GM18511 (cell line): ENCODE measurements around the gene RNF212B.

Experiments used
- ATAC-seq: cut with Tn5 transposase; IDR thresholded peaks from one replicate; pipeline ENCODE4 v1.9.1; 2021; ENCODE audit warnings: mild to moderate bottlenecking, moderate library complexity; ENCODE audit not compliant: unreplicated experiment

RNF212B gene

DNA sequence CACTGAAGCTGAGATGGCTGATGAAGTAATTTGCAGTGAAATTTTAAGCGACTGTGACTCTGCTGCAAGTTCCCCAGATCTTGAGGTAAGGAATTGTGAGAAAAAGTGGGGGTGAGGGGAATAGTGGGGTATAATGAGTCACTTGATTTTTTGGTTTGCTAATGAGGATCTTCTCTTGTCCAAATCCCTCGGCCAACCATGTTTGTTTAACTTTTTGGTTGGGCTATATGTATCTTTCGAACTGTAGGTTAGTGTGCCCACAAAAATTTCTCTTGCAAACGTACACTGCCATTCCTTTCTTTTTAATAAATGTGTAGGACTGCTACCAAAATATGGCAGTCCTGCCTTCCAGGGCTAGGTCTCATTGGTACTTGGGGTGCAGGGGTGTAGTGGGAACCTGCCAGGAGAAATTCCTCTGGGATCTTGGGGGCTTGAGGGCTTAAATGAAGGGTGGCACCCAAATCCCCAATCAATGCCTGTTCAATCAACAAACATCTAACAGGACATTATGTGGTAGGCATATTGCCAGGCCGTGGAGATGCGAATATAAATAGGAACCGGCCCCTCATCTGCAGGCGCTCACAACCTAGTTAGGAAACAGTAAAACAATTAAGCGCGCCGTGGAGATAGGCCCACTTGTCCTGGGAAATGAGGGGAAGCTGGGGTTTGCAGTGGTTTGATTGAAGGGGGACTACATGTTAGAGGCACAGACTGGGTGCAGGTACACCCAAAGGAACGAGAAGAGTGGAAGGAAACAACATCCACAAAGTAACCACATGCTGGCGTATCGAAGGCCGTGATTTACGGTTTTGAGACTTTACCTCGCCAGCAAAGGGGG is 82.2 kb downstream of the RNF212B start:
- ATAC-seq, result no peak

GRCh38 chr14:23320584-23321571 is 83.1 kb downstream of the RNF212B start, which contains the start of gene PABPN1:
Gene PABPN1, plus strand, starts transcription at chr14:23321457. Its CDS starts 13 bp downstream, at chr14:23321470.
- peak; percentile 88 for ATAC-seq

DNA sequence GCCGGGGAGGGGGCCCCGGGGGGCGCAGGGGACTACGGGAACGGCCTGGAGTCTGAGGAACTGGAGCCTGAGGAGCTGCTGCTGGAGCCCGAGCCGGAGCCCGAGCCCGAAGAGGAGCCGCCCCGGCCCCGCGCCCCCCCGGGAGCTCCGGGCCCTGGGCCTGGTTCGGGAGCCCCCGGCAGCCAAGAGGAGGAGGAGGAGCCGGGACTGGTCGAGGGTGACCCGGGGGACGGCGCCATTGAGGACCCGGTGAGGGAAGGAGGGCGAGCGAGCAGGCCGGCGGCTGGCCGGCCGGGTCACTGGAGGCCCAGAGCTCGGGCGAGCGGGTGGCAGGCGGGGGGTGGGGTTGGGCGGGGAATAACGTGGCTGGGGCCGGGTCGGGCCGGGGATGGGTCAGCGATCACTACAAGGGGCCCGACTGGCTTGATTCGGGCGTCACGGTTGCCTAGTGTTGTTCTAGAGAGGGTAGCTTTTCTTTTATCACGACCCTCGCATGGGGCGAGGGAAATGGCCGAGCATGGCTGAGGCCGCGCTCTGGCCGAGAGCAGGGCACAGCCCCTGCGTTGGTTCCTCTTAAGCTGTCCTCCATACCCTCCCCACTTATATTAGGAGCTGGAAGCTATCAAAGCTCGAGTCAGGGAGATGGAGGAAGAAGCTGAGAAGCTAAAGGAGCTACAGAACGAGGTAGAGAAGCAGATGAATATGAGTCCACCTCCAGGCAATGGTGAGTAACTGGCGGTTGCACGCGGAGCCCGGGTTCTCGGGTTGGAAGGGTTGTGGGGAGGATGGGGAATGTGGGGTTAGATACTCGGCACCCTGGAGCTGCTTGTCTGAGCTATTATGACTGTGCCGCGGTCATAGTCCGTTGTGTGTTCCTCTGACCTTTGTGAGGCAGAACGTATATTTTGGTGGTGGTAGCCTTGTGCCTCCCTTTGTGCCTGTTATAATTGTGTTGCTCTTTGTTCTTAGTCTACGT is 84.1 kb downstream of the RNF212B start:
- ATAC-seq, result peak; percentile 23
